WTC11 (cell line): ENCODE measurements around the gene ATF7. TPM values are rescaled to one million over a fixed set of nuclear protein-coding genes. Genes with fewer than 3 reads are reported as not detected.

Source experiments
- ATAC-seq: fragments of 200-7000 bp; cut with Tn5 transposase; 2 replicates; pipeline ENCODE4 v1.10.0; 2021; ENCODE audit warnings: mild to moderate bottlenecking, moderate library complexity
- CTCF ChIA-PET: fragments of 300-600 bp; sonication (Branson Sonifier 250); formaldehyde crosslinking; loops from one replicate; lab custom pipeline; 2021; ENCODE audit warnings: antibody characterized with exemption; lab: Charles Lee
- POLR2A ChIA-PET: fragments of 350-600 bp; sonication (Branson Sonifier 250); formaldehyde crosslinking; loops from one replicate; lab custom pipeline; 2021; ENCODE audit warnings: antibody characterized with exemption; lab: Charles Lee
- DNase-seq: peaks from one replicate; pipeline ENCODE4 v3.0.0; 2021; ENCODE audit warnings: low spot score
- H3K27ac Mint-ChIP-seq: 2 replicates; pipeline ENCODE4 v1.8.0; 2021; ENCODE audit warnings: mixed read lengths
- H3K27me3 Mint-ChIP-seq: 2 replicates; pipeline ENCODE4 v1.8.0; 2021; ENCODE audit warnings: low read depth, mild to moderate bottlenecking, moderate library complexity, mixed read lengths
- H3K36me3 Mint-ChIP-seq: 2 replicates; pipeline ENCODE4 v1.8.0; 2021; ENCODE audit warnings: mixed read lengths
- H3K4me1 Mint-ChIP-seq: 2 replicates; pipeline ENCODE4 v1.8.0; 2022; ENCODE audit warnings: mixed read lengths
- H3K4me3 Mint-ChIP-seq: 2 replicates; pipeline ENCODE4 v1.8.0; 2021; ENCODE audit warnings: mild to moderate bottlenecking, moderate library complexity, mixed read lengths
- H3K9me3 Mint-ChIP-seq: 2 replicates; pipeline ENCODE4 v1.8.0; 2021; ENCODE audit warnings: mixed read lengths
- CREB1 ChIP-seq: sonication (generic); formaldehyde crosslinking; IDR thresholded peaks from 2 replicates; pipeline ENCODE4 v1.8.0; 2023; ENCODE audit warnings: mild to moderate bottlenecking, missing genetic modification reagents
- MXD4 ChIP-seq: fragments of 250-450 bp; sonication (Bioruptor Pico); IDR thresholded peaks from 2 replicates; pipeline ENCODE4 v1.8.0; 2021; ENCODE audit warnings: mild to moderate bottlenecking, moderate library complexity, borderline replicate concordance
- MYBL2 ChIP-seq: sonication (generic); formaldehyde crosslinking; IDR thresholded peaks from 2 replicates; pipeline ENCODE4 v1.8.1; 2023; ENCODE audit warnings: mild to moderate bottlenecking, moderate library complexity, missing genetic modification reagents
- NR1H2 ChIP-seq: sonication (generic); formaldehyde crosslinking; IDR thresholded peaks from 2 replicates; pipeline ENCODE4 v1.9.0; 2021; ENCODE audit warnings: mild to moderate bottlenecking, moderate library complexity, missing genetic modification reagents
- RELA ChIP-seq: sonication (generic); formaldehyde crosslinking; IDR thresholded peaks from 2 replicates; pipeline ENCODE4 v1.8.1; 2022; ENCODE audit warnings: missing genetic modification reagents, mild to moderate bottlenecking, borderline replicate concordance
- SOX15 ChIP-seq: fragments of 250-450 bp; sonication (Bioruptor Pico); IDR thresholded peaks from 2 replicates; pipeline ENCODE4 v1.9.0; 2021; ENCODE audit warnings: mild to moderate bottlenecking
- SP1 ChIP-seq: sonication (generic); formaldehyde crosslinking; conservative IDR thresholded peaks from 2 replicates; pipeline ENCODE4 v1.8.1; 2022; ENCODE audit warnings: missing genetic modification reagents
- TCF7 ChIP-seq: sonication (generic); formaldehyde crosslinking; IDR thresholded peaks from 2 replicates; pipeline ENCODE4 v1.8.0; 2022; ENCODE audit warnings: mild to moderate bottlenecking, low read depth, missing genetic modification reagents, moderate library complexity
- TEAD1 ChIP-seq: sonication (generic); formaldehyde crosslinking; IDR thresholded peaks from 2 replicates; pipeline ENCODE4 v1.8.0; 2022; ENCODE audit warnings: mild to moderate bottlenecking, missing genetic modification reagents
- ZBTB21 ChIP-seq: sonication (generic); formaldehyde crosslinking; IDR thresholded peaks from 2 replicates; pipeline ENCODE4 v1.8.1; 2023; ENCODE audit warnings: mild to moderate bottlenecking, missing genetic modification reagents, borderline replicate concordance
- ZNF317 ChIP-seq: sonication (generic); formaldehyde crosslinking; IDR thresholded peaks from 2 replicates; pipeline ENCODE4 v1.8.1; 2023; ENCODE audit warnings: low read depth, mild to moderate bottlenecking, moderate library complexity, missing genetic modification reagents, borderline replicate concordance
- ZNF423 ChIP-seq: fragments of 250-450 bp; sonication (Bioruptor Pico); IDR thresholded peaks from 2 replicates; pipeline ENCODE4 v2.1.2; 2022; ENCODE audit warnings: mild to moderate bottlenecking, moderate library complexity
- total RNA-seq: library from RNA; stranded (reverse); gene quantifications from 3 replicates; pipeline ENCODE4 v1.2.3, GENCODE V29; 2021
- TF ChIP-seq, protein P1 (sequence below): fragments of 250-450 bp; sonication (Bioruptor Pico); IDR thresholded peaks from 2 replicates; pipeline ENCODE4 v1.9.0; 2021; ENCODE audit warnings: mild to moderate bottlenecking
- TF ChIP-seq, protein P2 (sequence below): sonication (generic); formaldehyde crosslinking; IDR thresholded peaks from 2 replicates; pipeline ENCODE4 v1.8.1; 2023; ENCODE audit warnings: mild to moderate bottlenecking, missing genetic modification reagents, moderate library complexity
- TF ChIP-seq, protein P3 (sequence below): sonication (generic); formaldehyde crosslinking; IDR thresholded peaks from 2 replicates; pipeline ENCODE4 v1.8.0; 2023; ENCODE audit warnings: mild to moderate bottlenecking, missing genetic modification reagents
- TF ChIP-seq, protein P4 (sequence below): fragments of 250-450 bp; sonication (Bioruptor Pico); conservative IDR thresholded peaks from 2 replicates; pipeline ENCODE4 v1.9.0; 2021; ENCODE audit warnings: mild to moderate bottlenecking
- TF ChIP-seq, protein P5 (sequence below): sonication (generic); formaldehyde crosslinking; IDR thresholded peaks from 2 replicates; pipeline ENCODE4 v1.8.0; 2023; ENCODE audit warnings: missing genetic modification reagents, mild to moderate bottlenecking, borderline replicate concordance

The ATF7 gene
- total RNA-seq, 1 experiment from 2014 or later, result 16.3 TPM

DNA sequence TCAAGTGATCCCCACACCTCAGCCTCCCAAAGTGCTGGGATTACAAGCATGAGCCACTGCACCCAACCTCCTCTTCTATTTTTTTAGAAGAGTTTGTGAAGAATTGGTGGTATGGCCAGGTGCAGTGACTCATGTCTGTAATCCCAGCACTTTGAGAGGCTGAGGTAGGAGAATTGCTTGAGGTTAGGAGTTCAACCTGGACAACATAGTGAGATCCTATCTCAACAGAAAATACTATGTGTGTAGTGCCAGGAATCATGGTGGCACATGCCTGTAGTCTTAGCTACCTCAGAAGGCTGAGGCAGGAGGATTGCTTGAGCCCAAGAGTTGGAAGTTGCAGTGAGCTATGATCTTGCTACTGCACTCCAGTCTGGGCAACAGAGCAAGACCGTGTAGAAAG, 5.5 kb upstream of the ATF7 start (continued):
- TF ChIP-seq ZNF423 (CRISPR knock-in tag) (no peak), NR1H2 (CRISPR knock-in tag) (no peak), SOX15 (no peak), ZBTB21 (no peak)

DNA sequence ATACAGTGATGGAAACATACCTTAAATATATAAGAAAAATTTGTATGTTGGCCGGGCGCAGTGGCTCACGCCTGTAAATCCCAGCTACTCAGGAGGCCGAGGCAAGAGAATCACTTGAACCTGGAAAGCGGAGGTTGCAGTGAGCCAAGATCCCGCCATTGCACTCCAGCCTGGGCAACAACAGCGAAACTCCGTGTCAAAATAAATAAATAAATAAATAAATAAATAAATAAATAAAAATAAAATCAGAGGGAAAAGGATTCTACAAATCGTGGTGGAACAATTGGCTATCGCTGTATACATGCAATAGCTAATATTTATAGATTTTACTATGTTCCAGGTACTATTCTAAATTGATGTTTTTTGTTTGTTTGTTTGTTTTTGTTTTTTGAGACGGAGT, 1.7 kb upstream of the ATF7 start:
- ChIA-PET POLR2A (interaction anchor here (1.1 kb wide), 1 partner anchor 48 kb away, joined by 4 read pairs; the partner anchor contains the start of gene ATP5MC2), CTCF (interaction anchor here (3.0 kb wide), 1 partner anchor 85 kb away, joined by 13 read pairs; no protein-coding TSS in a partner anchor)

DNA sequence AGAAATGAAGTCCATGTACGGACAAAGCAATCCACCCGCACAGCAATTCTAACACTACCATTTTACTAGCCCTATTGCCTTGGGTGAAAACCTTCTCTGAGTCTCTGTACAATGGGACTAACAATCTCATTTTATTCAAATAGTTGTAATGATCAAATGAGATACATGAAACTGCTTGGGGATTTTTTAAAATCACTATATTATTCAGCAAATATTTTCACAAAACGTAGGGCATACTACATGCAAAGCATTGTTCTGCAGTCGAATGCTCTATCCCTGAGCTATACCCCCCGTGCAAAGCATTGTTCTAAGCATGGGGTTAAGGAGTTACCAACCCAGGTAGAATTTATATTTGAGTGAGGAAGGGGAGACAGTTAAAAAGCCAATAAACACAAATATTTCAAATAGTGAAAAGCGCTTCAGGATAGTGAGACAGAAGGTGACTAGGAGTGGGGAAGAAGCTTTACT, 554 bp upstream of the ATF7 start:
- ChIA-PET CTCF (interaction anchor here (0.8 to 3.0 kb wide), 4 partner anchors 11 to 118 kb away, joined by 3 to 13 read pairs (median 4); partner anchors contain the start of gene ATP5MC2), POLR2A (interaction anchor here (1.0 to 1.1 kb wide), 2 partner anchors 48 to 49 kb away, joined by 3 to 4 read pairs; partner anchors contain the start of gene ATP5MC2)
- Mint-ChIP-seq H3K4me3 (peak overlapping the region; percentile 87), H3K27me3 (peaks cover 4% of the 10 kb centered on the region), H3K9me3 (no peaks in the 10 kb centered on the region), H3K36me3 (no peaks in the 10 kb centered on the region), H3K4me1 (peaks cover 31% of the 10 kb centered on the region), H3K27ac (peak overlapping the region; percentile 95)
- ATAC-seq (no peak), DNase-seq (no peak)
- TF ChIP-seq, protein P1, sequence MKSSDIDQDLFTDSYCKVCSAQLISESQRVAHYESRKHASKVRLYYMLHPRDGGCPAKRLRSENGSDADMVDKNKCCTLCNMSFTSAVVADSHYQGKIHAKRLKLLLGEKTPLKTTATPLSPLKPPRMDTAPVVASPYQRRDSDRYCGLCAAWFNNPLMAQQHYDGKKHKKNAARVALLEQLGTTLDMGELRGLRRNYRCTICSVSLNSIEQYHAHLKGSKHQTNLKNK (CRISPR knock-in tag), result no peak
- no peak for TF ChIP-seq CREB1
- no peak for TF ChIP-seq TCF7
- no peak for TF ChIP-seq ZNF317 (CRISPR knock-in tag)
- TF ChIP-seq TEAD1 (CRISPR knock-in tag), result no peak
- TF ChIP-seq, protein P2, sequence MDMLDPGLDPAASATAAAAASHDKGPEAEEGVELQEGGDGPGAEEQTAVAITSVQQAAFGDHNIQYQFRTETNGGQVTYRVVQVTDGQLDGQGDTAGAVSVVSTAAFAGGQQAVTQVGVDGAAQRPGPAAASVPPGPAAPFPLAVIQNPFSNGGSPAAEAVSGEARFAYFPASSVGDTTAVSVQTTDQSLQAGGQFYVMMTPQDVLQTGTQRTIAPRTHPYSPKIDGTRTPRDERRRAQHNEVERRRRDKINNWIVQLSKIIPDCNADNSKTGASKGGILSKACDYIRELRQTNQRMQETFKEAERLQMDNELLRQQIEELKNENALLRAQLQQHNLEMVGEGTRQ, result no peak
- TF ChIP-seq MXD4, result no peak
- TF ChIP-seq SP1, result no peak
- TF ChIP-seq, protein P3, sequence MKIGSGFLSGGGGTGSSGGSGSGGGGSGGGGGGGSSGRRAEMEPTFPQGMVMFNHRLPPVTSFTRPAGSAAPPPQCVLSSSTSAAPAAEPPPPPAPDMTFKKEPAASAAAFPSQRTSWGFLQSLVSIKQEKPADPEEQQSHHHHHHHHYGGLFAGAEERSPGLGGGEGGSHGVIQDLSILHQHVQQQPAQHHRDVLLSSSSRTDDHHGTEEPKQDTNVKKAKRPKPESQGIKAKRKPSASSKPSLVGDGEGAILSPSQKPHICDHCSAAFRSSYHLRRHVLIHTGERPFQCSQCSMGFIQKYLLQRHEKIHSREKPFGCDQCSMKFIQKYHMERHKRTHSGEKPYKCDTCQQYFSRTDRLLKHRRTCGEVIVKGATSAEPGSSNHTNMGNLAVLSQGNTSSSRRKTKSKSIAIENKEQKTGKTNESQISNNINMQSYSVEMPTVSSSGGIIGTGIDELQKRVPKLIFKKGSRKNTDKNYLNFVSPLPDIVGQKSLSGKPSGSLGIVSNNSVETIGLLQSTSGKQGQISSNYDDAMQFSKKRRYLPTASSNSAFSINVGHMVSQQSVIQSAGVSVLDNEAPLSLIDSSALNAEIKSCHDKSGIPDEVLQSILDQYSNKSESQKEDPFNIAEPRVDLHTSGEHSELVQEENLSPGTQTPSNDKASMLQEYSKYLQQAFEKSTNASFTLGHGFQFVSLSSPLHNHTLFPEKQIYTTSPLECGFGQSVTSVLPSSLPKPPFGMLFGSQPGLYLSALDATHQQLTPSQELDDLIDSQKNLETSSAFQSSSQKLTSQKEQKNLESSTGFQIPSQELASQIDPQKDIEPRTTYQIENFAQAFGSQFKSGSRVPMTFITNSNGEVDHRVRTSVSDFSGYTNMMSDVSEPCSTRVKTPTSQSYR (CRISPR knock-in tag), result no peak
- TF ChIP-seq MYBL2 (CRISPR knock-in tag), result no peak
- TF ChIP-seq, protein P4, sequence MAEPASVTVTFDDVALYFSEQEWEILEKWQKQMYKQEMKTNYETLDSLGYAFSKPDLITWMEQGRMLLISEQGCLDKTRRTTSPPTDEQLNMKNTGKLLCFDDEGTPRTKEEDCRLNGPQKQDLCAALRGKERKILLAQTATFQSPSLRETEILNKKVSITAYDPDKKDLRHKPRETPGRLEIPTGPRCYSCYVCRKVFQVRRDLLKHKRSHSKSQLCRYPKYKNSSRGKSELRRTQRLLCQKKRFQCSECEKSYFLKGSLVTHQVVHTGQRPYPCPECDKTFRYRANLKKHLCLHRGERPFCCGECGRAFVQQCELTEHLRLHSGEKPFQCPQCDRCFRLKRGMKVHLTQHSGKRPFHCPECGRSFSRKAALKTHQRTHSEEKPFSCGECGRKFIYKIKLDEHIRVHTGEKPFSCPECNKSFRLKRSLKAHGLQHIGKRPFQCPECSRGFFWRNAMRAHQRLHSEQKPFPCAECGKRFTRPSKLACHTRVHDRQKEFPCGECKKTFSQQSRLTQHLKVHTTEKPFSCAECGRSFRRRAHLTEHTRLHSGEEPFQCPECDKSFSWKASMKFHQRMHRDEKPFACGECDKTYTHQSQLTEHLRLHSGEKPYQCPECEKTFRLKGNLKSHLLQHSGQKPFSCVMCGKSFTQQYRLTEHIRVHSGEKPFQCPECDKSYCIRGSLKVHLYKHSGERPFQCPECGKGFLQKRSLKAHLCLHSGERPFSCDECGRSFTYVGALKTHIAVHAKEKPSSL (CRISPR knock-in tag), result no peak
- TF ChIP-seq RELA (CRISPR knock-in tag), result no peak

More for the DNA sequence above, 1.7 kb upstream of the ATF7 start:
- peaks cover 7% of the 10 kb centered on the region for H3K27me3 Mint-ChIP-seq
- DNase-seq (no peak), ATAC-seq (no peak)
- no peak overlapping the region for H3K4me3 Mint-ChIP-seq
- H3K27ac Mint-ChIP-seq, result no peak overlapping the region
- no peaks in the 10 kb centered on the region for H3K9me3 Mint-ChIP-seq
- TF ChIP-seq, protein P5, sequence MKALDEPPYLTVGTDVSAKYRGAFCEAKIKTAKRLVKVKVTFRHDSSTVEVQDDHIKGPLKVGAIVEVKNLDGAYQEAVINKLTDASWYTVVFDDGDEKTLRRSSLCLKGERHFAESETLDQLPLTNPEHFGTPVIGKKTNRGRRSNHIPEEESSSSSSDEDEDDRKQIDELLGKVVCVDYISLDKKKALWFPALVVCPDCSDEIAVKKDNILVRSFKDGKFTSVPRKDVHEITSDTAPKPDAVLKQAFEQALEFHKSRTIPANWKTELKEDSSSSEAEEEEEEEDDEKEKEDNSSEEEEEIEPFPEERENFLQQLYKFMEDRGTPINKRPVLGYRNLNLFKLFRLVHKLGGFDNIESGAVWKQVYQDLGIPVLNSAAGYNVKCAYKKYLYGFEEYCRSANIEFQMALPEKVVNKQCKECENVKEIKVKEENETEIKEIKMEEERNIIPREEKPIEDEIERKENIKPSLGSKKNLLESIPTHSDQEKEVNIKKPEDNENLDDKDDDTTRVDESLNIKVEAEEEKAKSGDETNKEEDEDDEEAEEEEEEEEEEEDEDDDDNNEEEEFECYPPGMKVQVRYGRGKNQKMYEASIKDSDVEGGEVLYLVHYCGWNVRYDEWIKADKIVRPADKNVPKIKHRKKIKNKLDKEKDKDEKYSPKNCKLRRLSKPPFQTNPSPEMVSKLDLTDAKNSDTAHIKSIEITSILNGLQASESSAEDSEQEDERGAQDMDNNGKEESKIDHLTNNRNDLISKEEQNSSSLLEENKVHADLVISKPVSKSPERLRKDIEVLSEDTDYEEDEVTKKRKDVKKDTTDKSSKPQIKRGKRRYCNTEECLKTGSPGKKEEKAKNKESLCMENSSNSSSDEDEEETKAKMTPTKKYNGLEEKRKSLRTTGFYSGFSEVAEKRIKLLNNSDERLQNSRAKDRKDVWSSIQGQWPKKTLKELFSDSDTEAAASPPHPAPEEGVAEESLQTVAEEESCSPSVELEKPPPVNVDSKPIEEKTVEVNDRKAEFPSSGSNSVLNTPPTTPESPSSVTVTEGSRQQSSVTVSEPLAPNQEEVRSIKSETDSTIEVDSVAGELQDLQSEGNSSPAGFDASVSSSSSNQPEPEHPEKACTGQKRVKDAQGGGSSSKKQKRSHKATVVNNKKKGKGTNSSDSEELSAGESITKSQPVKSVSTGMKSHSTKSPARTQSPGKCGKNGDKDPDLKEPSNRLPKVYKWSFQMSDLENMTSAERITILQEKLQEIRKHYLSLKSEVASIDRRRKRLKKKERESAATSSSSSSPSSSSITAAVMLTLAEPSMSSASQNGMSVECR, result no peak
- no peaks in the 10 kb centered on the region for H3K36me3 Mint-ChIP-seq
- H3K4me1 Mint-ChIP-seq, result peaks cover 31% of the 10 kb centered on the region
